Measurements from ENCODE around the gene CEBPA.

The CEBPA gene

DNA sequence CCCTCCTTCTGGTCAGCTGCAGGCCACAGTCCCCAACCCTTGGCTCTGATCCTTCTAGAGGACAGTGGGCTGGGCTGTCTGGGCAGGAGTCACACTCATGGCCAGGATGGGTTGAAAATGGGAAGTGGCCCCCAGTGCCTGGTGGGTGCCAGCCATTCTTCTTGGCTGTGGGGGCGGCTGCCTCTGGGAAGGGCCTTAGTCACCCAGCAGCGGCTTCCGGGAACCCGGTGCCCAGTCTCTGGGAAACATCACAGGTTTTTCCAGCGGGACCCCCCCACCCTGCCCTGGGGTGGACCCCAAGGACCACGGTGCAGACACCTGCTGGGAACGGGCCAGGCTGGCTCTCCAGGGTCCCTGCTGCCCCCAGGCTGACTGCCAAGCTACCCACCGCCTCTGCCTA, 49.4 kb downstream of the CEBPA start:
- Histone ChIP-seq H3K9ac (ENCODE audit: low read length) (no peak overlapping the region), H3K36me3 (replicated peaks; ENCODE audit: insufficient read depth, low read length) (no peaks in the 10 kb centered on the region), H3K27ac (ENCODE audit: low read length) (no peak overlapping the region), H3K4me3 (ENCODE audit: low read length) (no peak overlapping the region), H3K79me2 (ENCODE audit: low read length) (no peaks in the 10 kb centered on the region), H3F3A (ENCODE audit: insufficient read depth, low read length) (no peaks in the 10 kb centered on the region), H4K20me1 (ENCODE audit: insufficient read depth, low read length) (no peaks in the 10 kb centered on the region), H3K9me3 (replicated peaks; ENCODE audit: insufficient read depth, low read length) (no peaks in the 10 kb centered on the region), H3K9me2 (replicated peaks; ENCODE audit: insufficient read depth, low read length) (no peaks in the 10 kb centered on the region), H3K27me3 (replicated peaks; ENCODE audit: insufficient read depth, low read length) (peaks cover 42% of the 10 kb centered on the region), H3K4me1 (ENCODE audit: low read length) (no peaks in the 10 kb centered on the region), H3K4me2 (ENCODE audit: low read depth, low read length) (no peak overlapping the region), H2AFZ (ENCODE audit: low read length) (no peak overlapping the region)
- DNase-seq: no peak
- TF ChIP-seq, protein P1, sequence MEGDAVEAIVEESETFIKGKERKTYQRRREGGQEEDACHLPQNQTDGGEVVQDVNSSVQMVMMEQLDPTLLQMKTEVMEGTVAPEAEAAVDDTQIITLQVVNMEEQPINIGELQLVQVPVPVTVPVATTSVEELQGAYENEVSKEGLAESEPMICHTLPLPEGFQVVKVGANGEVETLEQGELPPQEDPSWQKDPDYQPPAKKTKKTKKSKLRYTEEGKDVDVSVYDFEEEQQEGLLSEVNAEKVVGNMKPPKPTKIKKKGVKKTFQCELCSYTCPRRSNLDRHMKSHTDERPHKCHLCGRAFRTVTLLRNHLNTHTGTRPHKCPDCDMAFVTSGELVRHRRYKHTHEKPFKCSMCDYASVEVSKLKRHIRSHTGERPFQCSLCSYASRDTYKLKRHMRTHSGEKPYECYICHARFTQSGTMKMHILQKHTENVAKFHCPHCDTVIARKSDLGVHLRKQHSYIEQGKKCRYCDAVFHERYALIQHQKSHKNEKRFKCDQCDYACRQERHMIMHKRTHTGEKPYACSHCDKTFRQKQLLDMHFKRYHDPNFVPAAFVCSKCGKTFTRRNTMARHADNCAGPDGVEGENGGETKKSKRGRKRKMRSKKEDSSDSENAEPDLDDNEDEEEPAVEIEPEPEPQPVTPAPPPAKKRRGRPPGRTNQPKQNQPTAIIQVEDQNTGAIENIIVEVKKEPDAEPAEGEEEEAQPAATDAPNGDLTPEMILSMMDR (IDR thresholded peaks at IDR 0.05; ENCODE audit: low read length): no peak
- TF ChIP-seq EZH2 (optimal IDR thresholded peaks at IDR 0.05; ENCODE audit: low read depth, low read length) (no peak), EZH2phosphoT487 (IDR thresholded peaks at IDR 0.05; ENCODE audit: low read length) (no peak)

DNA sequence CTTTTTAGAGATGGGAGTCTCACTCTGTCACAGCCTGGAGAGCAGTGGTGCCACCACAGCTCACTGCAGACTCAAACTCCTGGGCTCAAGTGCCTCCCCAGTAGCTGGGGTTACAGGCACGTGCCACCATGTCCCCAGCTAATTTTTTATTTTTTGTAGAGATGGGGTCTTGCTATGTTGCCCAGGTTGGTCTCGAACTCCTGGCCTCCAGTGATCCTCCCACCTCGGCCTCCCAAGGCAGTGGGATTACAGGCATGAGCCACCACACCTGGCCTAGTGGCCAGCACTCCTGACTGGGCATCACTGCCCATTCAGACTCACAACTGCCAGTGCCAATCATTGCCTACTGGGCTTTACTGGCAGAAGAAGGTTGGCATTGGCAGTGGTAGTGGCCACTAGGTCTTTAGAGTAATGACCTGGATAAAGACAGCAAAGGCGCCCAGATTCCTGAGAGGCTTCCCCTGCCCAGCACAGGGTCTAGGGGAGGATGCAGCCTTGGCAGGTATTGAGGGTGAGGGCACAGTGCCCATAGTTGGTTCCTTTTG, 49.8 kb downstream of the CEBPA start:
- no peak for DNase-seq
- Histone ChIP-seq H3K9me2 (replicated peaks; ENCODE audit: insufficient read depth, low read length) (no peaks in the 10 kb centered on the region), H3K36me3 (replicated peaks; ENCODE audit: insufficient read depth, low read length) (no peaks in the 10 kb centered on the region), H3K27me3 (replicated peaks; ENCODE audit: insufficient read depth, low read length) (peaks cover 42% of the 10 kb centered on the region), H3F3A (ENCODE audit: insufficient read depth, low read length) (no peaks in the 10 kb centered on the region), H4K20me1 (ENCODE audit: insufficient read depth, low read length) (no peaks in the 10 kb centered on the region), H3K4me2 (ENCODE audit: low read depth, low read length) (no peak overlapping the region), H3K4me3 (ENCODE audit: low read length) (no peak overlapping the region), H3K79me2 (ENCODE audit: low read length) (no peaks in the 10 kb centered on the region), H3K27ac (ENCODE audit: low read length) (no peak overlapping the region), H3K4me1 (ENCODE audit: low read length) (no peaks in the 10 kb centered on the region), H2AFZ (ENCODE audit: low read length) (no peak overlapping the region), H3K9ac (ENCODE audit: low read length) (no peak overlapping the region), H3K9me3 (replicated peaks; ENCODE audit: insufficient read depth, low read length) (no peaks in the 10 kb centered on the region)
- no peak for TF ChIP-seq EZH2phosphoT487 (IDR thresholded peaks at IDR 0.05; ENCODE audit: low read length)
- TF ChIP-seq, protein P1 (IDR thresholded peaks at IDR 0.05; ENCODE audit: low read length): no peak
- TF ChIP-seq EZH2 (optimal IDR thresholded peaks at IDR 0.05; ENCODE audit: low read depth, low read length): no peak

DNA sequence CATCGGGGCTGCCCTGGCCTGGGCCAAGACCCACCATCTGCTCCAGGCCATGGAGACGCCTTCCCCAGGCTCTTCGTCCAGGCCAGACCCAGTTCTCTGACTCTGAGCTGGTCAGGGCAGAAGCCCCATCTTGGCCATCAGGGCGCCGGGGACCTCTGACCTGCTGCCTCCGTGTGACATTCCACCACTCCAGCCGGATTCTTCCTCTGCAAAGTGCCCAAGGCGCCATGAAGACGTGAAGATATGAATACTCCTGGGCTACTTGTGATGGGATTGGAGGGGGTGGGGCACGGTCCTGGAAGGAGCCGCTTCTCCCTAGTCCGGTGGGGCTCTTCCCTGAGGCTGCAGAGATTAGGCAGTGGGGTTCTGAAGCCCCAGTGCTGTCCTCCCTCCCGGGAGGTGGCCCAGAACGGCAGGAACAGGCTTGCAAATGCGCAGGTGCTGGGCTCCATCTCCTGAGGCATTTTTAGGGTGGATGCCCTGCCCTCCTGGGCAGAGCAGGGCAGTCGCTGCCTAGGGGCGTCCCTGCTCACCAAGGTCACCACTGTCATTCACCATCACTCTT, 50.7 kb downstream of the CEBPA start:
- Histone ChIP-seq H3K4me3 (ENCODE audit: low read length) (no peak overlapping the region), H3K4me1 (ENCODE audit: low read length) (no peaks in the 10 kb centered on the region), H3K79me2 (ENCODE audit: low read length) (no peaks in the 10 kb centered on the region), H2AFZ (ENCODE audit: low read length) (no peak overlapping the region), H4K20me1 (ENCODE audit: insufficient read depth, low read length) (no peaks in the 10 kb centered on the region), H3K27ac (ENCODE audit: low read length) (no peak overlapping the region), H3K27me3 (replicated peaks; ENCODE audit: insufficient read depth, low read length) (peaks cover 38% of the 10 kb centered on the region), H3K9ac (ENCODE audit: low read length) (no peak overlapping the region), H3K9me3 (replicated peaks; ENCODE audit: insufficient read depth, low read length) (no peaks in the 10 kb centered on the region), H3K9me2 (replicated peaks; ENCODE audit: insufficient read depth, low read length) (no peaks in the 10 kb centered on the region), H3K36me3 (replicated peaks; ENCODE audit: insufficient read depth, low read length) (no peaks in the 10 kb centered on the region), H3K4me2 (ENCODE audit: low read depth, low read length) (no peak overlapping the region), H3F3A (ENCODE audit: insufficient read depth, low read length) (no peaks in the 10 kb centered on the region)
- no peak for TF ChIP-seq EZH2phosphoT487 (IDR thresholded peaks at IDR 0.05; ENCODE audit: low read length)
- no peak for DNase-seq

DNA sequence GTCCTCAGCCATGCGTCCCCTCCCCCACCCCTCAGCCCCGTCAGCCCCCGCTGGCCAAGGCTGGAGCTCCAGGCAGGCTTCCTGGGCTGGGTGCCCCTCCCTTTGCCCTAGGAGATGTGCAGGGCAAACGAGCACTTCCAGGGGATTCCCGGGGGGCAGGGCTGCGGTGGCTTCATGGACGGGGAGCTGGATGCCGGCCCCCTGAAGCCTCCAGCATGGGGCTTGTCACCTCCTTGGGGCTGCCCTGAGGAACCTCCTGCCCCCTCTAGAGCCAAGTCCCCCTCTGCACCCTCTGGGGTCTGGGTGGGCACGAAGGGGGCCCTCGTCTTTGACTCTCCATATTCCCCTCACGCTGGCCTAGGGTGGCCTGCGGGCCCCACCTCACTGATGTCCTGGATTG, 51.3 kb downstream of the CEBPA start:
- no peak for DNase-seq
- H3K9me3 ChIP-seq (replicated peaks; ENCODE audit: insufficient read depth, low read length): no peaks in the 10 kb centered on the region

More for the DNA sequence above, 51.3 kb downstream of the CEBPA start:
- Histone ChIP-seq H3K27ac (ENCODE audit: low read length) (no peak overlapping the region), H3K9me2 (replicated peaks; ENCODE audit: insufficient read depth, low read length) (no peaks in the 10 kb centered on the region), H3K4me3 (ENCODE audit: low read length) (no peak overlapping the region), H3K4me1 (ENCODE audit: low read length) (no peaks in the 10 kb centered on the region), H3K27me3 (replicated peaks; ENCODE audit: insufficient read depth, low read length) (peaks cover 32% of the 10 kb centered on the region), H3F3A (ENCODE audit: insufficient read depth, low read length) (no peaks in the 10 kb centered on the region), H3K36me3 (replicated peaks; ENCODE audit: insufficient read depth, low read length) (no peaks in the 10 kb centered on the region), H3K4me2 (ENCODE audit: low read depth, low read length) (no peak overlapping the region), H2AFZ (ENCODE audit: low read length) (no peak overlapping the region), H4K20me1 (ENCODE audit: insufficient read depth, low read length) (no peaks in the 10 kb centered on the region), H3K9ac (ENCODE audit: low read length) (no peak overlapping the region), H3K79me2 (ENCODE audit: low read length) (no peaks in the 10 kb centered on the region)
- TF ChIP-seq EZH2phosphoT487 (IDR thresholded peaks at IDR 0.05; ENCODE audit: low read length): no peak
- TF ChIP-seq EZH2 (optimal IDR thresholded peaks at IDR 0.05; ENCODE audit: low read depth, low read length): no peak
- TF ChIP-seq, protein P1 (IDR thresholded peaks at IDR 0.05; ENCODE audit: low read length): no peak
